ENCODE measurements around the gene PPP6R3. TPM values are rescaled to one million over a fixed set of nuclear protein-coding genes. Genes with fewer than 3 reads are reported as not detected.

PPP6R3 gene
- total RNA-seq, 2 donors from 2014 or later: 118 to 146 TPM

- H3K4me1 ChIP-seq (replicated peaks): no peaks in the 10 kb centered on the region
- intact Hi-C loops (cut with DNase I): no loop called here
- no peak for DNase-seq (ENCODE audit: low spot score)
- 83% methylated on average over 14 of the region's 16 CpGs for WGBS
- no peaks in the 10 kb centered on the region for H3K36me3 ChIP-seq
- H3K9me3 ChIP-seq: no peaks in the 10 kb centered on the region
- no peak for TF ChIP-seq CTCF (IDR thresholded peaks at IDR 0.05)
- no peak for TF ChIP-seq POLR2A (IDR thresholded peaks at IDR 0.05)
- no peak for TF ChIP-seq POLR2AphosphoS5 (IDR thresholded peaks at IDR 0.05)
- H3K27ac ChIP-seq: no peak overlapping the region
- no peak overlapping the region for H3K4me3 ChIP-seq
- no peaks in the 10 kb centered on the region for H3K27me3 ChIP-seq (replicated peaks; ENCODE audit: insufficient read depth)
These were observed 24.2 kb upstream of the PPP6R3 start for GRCh38 chr11:68436162-68436888.

GRCh38 chr11:68436985-68437926, 23.3 kb upstream of the PPP6R3 start:
- intact Hi-C loops (cut with DNase I): no loop called here
- H3K4me3 ChIP-seq: no peak overlapping the region
- no peak for DNase-seq (ENCODE audit: low spot score)
- 83% methylated on average over 33 of the region's 34 CpGs for WGBS
- H3K36me3 ChIP-seq: no peaks in the 10 kb centered on the region
- no peak for TF ChIP-seq POLR2A (IDR thresholded peaks at IDR 0.05)
- no peak for TF ChIP-seq CTCF (IDR thresholded peaks at IDR 0.05)
- no peak for TF ChIP-seq POLR2AphosphoS5 (IDR thresholded peaks at IDR 0.05)
- H3K27me3 ChIP-seq (replicated peaks; ENCODE audit: insufficient read depth): no peaks in the 10 kb centered on the region
- no peak overlapping the region for H3K27ac ChIP-seq
- H3K9me3 ChIP-seq: no peaks in the 10 kb centered on the region
- H3K4me1 ChIP-seq (replicated peaks): no peaks in the 10 kb centered on the region

- intact Hi-C loops (cut with DNase I): no loop called here
- Histone ChIP-seq H3K36me3 (no peaks in the 10 kb centered on the region), H3K4me3 (no peak overlapping the region), H3K27me3 (replicated peaks; ENCODE audit: insufficient read depth) (no peaks in the 10 kb centered on the region), H3K9me3 (no peaks in the 10 kb centered on the region), H3K4me1 (replicated peaks) (no peaks in the 10 kb centered on the region), H3K27ac (no peak overlapping the region)
- DNase-seq (ENCODE audit: low spot score): no peak
- TF ChIP-seq CTCF (IDR thresholded peaks at IDR 0.05) (no peak), POLR2A (IDR thresholded peaks at IDR 0.05) (no peak), POLR2AphosphoS5 (IDR thresholded peaks at IDR 0.05) (no peak)
- WGBS: 90% methylated on average over 34 of the region's 34 CpGs
These were observed 22.5 kb upstream of the PPP6R3 start for GRCh38 chr11:68437927-68438657.

- no peak for DNase-seq (ENCODE audit: low spot score)
- Histone ChIP-seq H3K36me3 (no peaks in the 10 kb centered on the region), H3K27me3 (replicated peaks; ENCODE audit: insufficient read depth) (no peaks in the 10 kb centered on the region), H3K9me3 (no peaks in the 10 kb centered on the region), H3K4me3 (no peak overlapping the region), H3K27ac (peak overlapping the region in 1 of 2 donors; percentile 37), H3K4me1 (replicated peaks) (no peaks in the 10 kb centered on the region)
- intact Hi-C loops (cut with DNase I): no loop called here
- TF ChIP-seq CTCF (IDR thresholded peaks at IDR 0.05): no peak
- no peak for TF ChIP-seq POLR2A (IDR thresholded peaks at IDR 0.05)
- no peak for TF ChIP-seq POLR2AphosphoS5 (IDR thresholded peaks at IDR 0.05)
- WGBS: 87% methylated on average over 6 of the region's 6 CpGs
These were observed 21.8 kb upstream of the PPP6R3 start for GRCh38 chr11:68438658-68439259.
